ENCODE data around the gene GDA. TPM values are rescaled to one million over a fixed set of nuclear protein-coding genes. Genes with fewer than 3 reads are reported as not detected.

Gene GDA
- total and polyA plus RNA-seq, 12 donors = 0.06 to 2.8 (median 0.61) TPM; not detected in 2

DNA sequence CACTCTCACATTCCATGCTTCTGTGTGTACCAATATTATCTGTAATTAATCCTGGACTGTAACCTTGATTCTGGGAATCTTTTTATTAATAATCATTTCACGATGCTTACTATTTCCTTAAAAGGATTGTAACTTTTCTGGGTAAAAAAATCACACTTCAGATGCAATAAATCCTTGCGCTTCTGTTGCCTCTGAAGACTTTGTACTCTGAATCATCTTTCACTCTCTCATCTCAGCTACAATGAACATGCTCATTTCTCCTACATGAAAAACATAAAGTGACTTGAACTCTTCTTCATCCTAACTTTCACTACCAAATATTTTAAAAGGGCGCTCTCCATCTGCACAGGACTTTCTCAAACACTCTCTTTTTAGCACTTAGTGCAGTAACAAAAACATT, 50.0 kb downstream of the GDA start:
- no peaks in the 10 kb centered on the region for H3K4me1 ChIP-seq (replicated peaks in 1 of 2)
- H3K27me3 ChIP-seq = no peaks in the 10 kb centered on the region
- TF ChIP-seq POLR2A (IDR thresholded peaks at IDR 0.05) (no peak), CTCF (IDR thresholded peaks at IDR 0.05) (no peak)
- no peak overlapping the region for H3K27ac ChIP-seq
- no peak overlapping the region for H3K4me3 ChIP-seq
- no peaks in the 10 kb centered on the region for H3K9me3 ChIP-seq (replicated peaks in 1 of 3)
- intact Hi-C loops (cut with DNase I) = no loop called here
- DNase-seq = no peak
- WGBS, 4 donors = 30 to 70% (median 50%) methylated on average over 3 of the region's 3 CpGs
- H3K36me3 ChIP-seq (replicated peaks in 1 of 2) = no peaks in the 10 kb centered on the region

GRCh38 chr9:72200452-72200851, 51.2 kb downstream of the GDA start:
- TF ChIP-seq CTCF (IDR thresholded peaks at IDR 0.05) (no peak), POLR2A (IDR thresholded peaks at IDR 0.05) (no peak)
- no peaks in the 10 kb centered on the region for H3K27me3 ChIP-seq
- intact Hi-C loops (cut with DNase I) = no loop called here
- no peaks in the 10 kb centered on the region for H3K9me3 ChIP-seq (replicated peaks in 1 of 3)
- DNase-seq = no peak
- H3K4me1 ChIP-seq (replicated peaks in 1 of 2) = no peaks in the 10 kb centered on the region
- WGBS, 4 donors = 73 to 81% (median 78%) methylated on average over 6 of the region's 6 CpGs
- H3K27ac ChIP-seq = no peak overlapping the region
- H3K4me3 ChIP-seq = no peak overlapping the region
- H3K36me3 ChIP-seq (replicated peaks in 1 of 2) = no peaks in the 10 kb centered on the region

GRCh38 chr9:72202009-72202408, 52.8 kb downstream of the GDA start:
- H3K4me1 ChIP-seq (replicated peaks in 1 of 2) = no peaks in the 10 kb centered on the region
- no peaks in the 10 kb centered on the region for H3K27me3 ChIP-seq
- no peak overlapping the region for H3K4me3 ChIP-seq
- H3K27ac ChIP-seq = no peak overlapping the region
- no peak for DNase-seq
- H3K9me3 ChIP-seq (replicated peaks in 1 of 3) = no peaks in the 10 kb centered on the region
- no peak for TF ChIP-seq CTCF (IDR thresholded peaks at IDR 0.05)
- TF ChIP-seq POLR2A (IDR thresholded peaks at IDR 0.05) = no peak
- 53 to 71% (median 63%) methylated on average over 5 of the region's 5 CpGs for WGBS, 4 donors
- intact Hi-C loops (cut with DNase I) = no loop called here
- H3K36me3 ChIP-seq (replicated peaks in 1 of 2) = no peaks in the 10 kb centered on the region

GRCh38 chr9:72203205-72203803, 54.1 kb downstream of the GDA start:
- WGBS, 4 donors = 67 to 78% (median 69%) methylated on average over 3 of the region's 3 CpGs
- peak in 5 of 7 donors; percentile 21 to 52 (median 27) for DNase-seq
- Histone ChIP-seq H3K27me3 (no peaks in the 10 kb centered on the region), H3K4me3 (no peak overlapping the region), H3K36me3 (replicated peaks in 1 of 2) (no peaks in the 10 kb centered on the region), H3K4me1 (replicated peaks in 1 of 2) (no peaks in the 10 kb centered on the region), H3K9me3 (replicated peaks in 1 of 3) (no peaks in the 10 kb centered on the region), H3K27ac (no peak overlapping the region)
- intact Hi-C loops (cut with DNase I) = no loop called here
- TF ChIP-seq CTCF (IDR thresholded peaks at IDR 0.05) (peak; percentile 19 to 59 (median 38)), POLR2A (IDR thresholded peaks at IDR 0.05) (no peak)
